OCI-LY7 (cell line): Measurements from ENCODE around the gene PLXDC1. TPM values are rescaled to one million over a fixed set of nuclear protein-coding genes. Genes with fewer than 3 reads are reported as not detected.

ENCODE experiments used
- BruUV-seq: library from RNA; stranded (reverse); fragments of 400-500 nt; replicated peaks from 2 replicates; lab custom pipeline; 2021; lab: Mats Ljungman, UMichigan
- CTCF ChIA-PET: fragments of 300-600 bp; sonication (Branson Sonifier 250); formaldehyde crosslinking; loops from one replicate; lab custom pipeline; 2022; ENCODE audit warnings: antibody characterized with exemption; ENCODE audit not compliant: unreplicated experiment; lab: Charles Lee
- POLR2A ChIA-PET: fragments of 300-600 bp; sonication (Branson Sonifier 250); formaldehyde crosslinking; loops from one replicate; lab custom pipeline; 2022; ENCODE audit warnings: antibody characterized with exemption; lab: Charles Lee
- DNase-seq: peaks from one replicate; pipeline ENCODE4 v3.0.0-alpha.2; 2015; ENCODE audit warnings: low spot score
- H2AFZ ChIP-seq: fragments of 200-600 bp; sonication (generic), shearing (Covaris generic); 2 replicates; pipeline ENCODE4 v1.6.1; 2014; ENCODE audit warnings: mild to moderate bottlenecking, antibody characterized with exemption, low read length, moderate library complexity
- H3K27ac ChIP-seq: fragments of 200-600 bp; sonication (generic); 2 replicates; pipeline ENCODE4 v1.5.1; 2014; ENCODE audit warnings: mixed run types, low read depth, mild to moderate bottlenecking, moderate library complexity, low read length, inconsistent platforms; ENCODE audit not compliant: poor library complexity, severe bottlenecking
- H3K36me3 ChIP-seq: fragments of 200-600 bp; sonication (generic); 2 replicates; pipeline ENCODE4 v1.6.1; 2014; ENCODE audit warnings: mild to moderate bottlenecking, antibody characterized with exemption, low read length, moderate library complexity, mixed read lengths; ENCODE audit not compliant: insufficient read depth
- H3K4me1 ChIP-seq: fragments of 200-600 bp; sonication (generic); 2 replicates; pipeline ENCODE4 v1.5.1; 2014; ENCODE audit warnings: mild to moderate bottlenecking, low read length; ENCODE audit not compliant: insufficient read depth, poor library complexity, severe bottlenecking
- H3K4me2 ChIP-seq: fragments of 200-600 bp; sonication (generic); 2 replicates; pipeline ENCODE4 v1.6.1; 2014; ENCODE audit warnings: mild to moderate bottlenecking, low read length
- H3K4me3 ChIP-seq: fragments of 200-600 bp; sonication (generic); 2 replicates; pipeline ENCODE4 v1.5.1; 2014; ENCODE audit warnings: mild to moderate bottlenecking, low read depth, low read length; ENCODE audit not compliant: poor library complexity, severe bottlenecking
- H3K79me2 ChIP-seq: fragments of 200-600 bp; sonication (generic); 2 replicates; pipeline ENCODE4 v1.6.1; 2016; ENCODE audit warnings: low read depth, mild to moderate bottlenecking, low read length, moderate library complexity, mixed read lengths; ENCODE audit not compliant: insufficient read depth
- H3K9me2 ChIP-seq: fragments of 200-600 bp; sonication (generic); 2 replicates; pipeline ENCODE4 v1.6.1; 2016; ENCODE audit warnings: mild to moderate bottlenecking, low read length, mixed read lengths; ENCODE audit not compliant: insufficient read depth
- H3K9me3 ChIP-seq: fragments of 200-600 bp; sonication (generic); 2 replicates; pipeline ENCODE4 v1.6.1; 2014; ENCODE audit warnings: mild to moderate bottlenecking, mixed run types, low read length, mixed read lengths
- H4K20me1 ChIP-seq: fragments of 200-600 bp; sonication (generic); 2 replicates; pipeline ENCODE4 v1.6.1; 2014; ENCODE audit warnings: mild to moderate bottlenecking, antibody characterized with exemption, low read length, moderate library complexity, mixed read lengths; ENCODE audit not compliant: insufficient read depth
- CTCF ChIP-seq: fragments of 200-600 bp; sonication (generic); conservative IDR thresholded peaks from 2 replicates; pipeline ENCODE4 v1.5.1; 2014; ENCODE audit warnings: mild to moderate bottlenecking, antibody characterized with exemption, low read length, moderate library complexity, mixed read lengths
- EZH2phosphoT487 ChIP-seq: fragments of 200-600 bp; sonication (generic); IDR thresholded peaks from 2 replicates; pipeline ENCODE4 v1.6.1; 2018; ENCODE audit warnings: low read depth, borderline replicate concordance, mild to moderate bottlenecking, mixed run types, antibody characterized with exemption, low read length, moderate library complexity, mixed read lengths
- intact Hi-C: fragments of 100-400 bp; cut with micrococcal nuclease; formaldehyde crosslinking; loops from one replicate; pipeline ENCODE4 v1.10.0; 2022; ENCODE audit not compliant: unreplicated experiment
- total RNA-seq, 2 experiments: library from RNA; depleted of rRNA in 1 of 2; stranded (reverse); fragments of >200 nt in 1 of 2; shearing (Covaris generic) in 1 of 2; gene quantifications; 2 replicates each; pipeline ENCODE4 v1.2.3, GENCODE V29; 2014 to 2022

The PLXDC1 gene
- total RNA-seq, 2 experiments from 2014 or later, result 0.13 to 0.67 TPM

GRCh38 chr17:39197380-39198185 is 46.1 kb upstream of the PLXDC1 start, which contains the start of gene CACNB1:
CACNB1 (minus strand) TSS chr17:39197669; CDS start chr17:39197495, 174 bp downstream.
- BruUV-seq, result no TSS peak

DNA sequence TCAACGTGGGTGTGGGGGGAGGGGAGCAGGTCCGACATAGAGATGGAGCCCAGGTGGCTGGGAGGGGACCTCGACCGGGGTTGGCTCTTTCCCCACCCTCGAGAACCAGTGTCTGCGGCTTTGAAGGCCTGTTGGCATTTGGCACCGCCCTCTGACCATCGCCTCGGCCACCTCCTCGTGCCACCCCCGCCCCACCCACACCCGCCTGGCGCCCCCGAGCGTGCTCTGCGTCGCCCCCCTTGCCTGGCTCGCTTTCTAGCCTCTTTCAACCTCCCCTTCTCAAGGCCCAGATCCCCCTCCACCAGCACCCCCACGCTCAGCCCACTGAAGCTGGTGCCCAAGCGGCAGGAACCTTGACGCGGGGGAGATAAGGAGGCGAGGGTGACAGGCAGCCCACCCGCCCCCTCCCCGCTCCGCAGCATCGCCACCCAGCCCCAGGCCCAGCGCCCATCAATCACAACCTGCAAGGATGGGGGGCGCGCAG is 45.4 kb upstream of the PLXDC1 start:
- BruUV-seq, result no TSS peak
- Histone ChIP-seq H3K4me1 (peaks cover 53% of the 10 kb centered on the region), H4K20me1 (peaks cover 8% of the 10 kb centered on the region), H2AFZ (no peak overlapping the region), H3K36me3 (peaks cover 47% of the 10 kb centered on the region), H3K4me3 (peak overlapping the region; percentile 91), H3K4me2 (peak overlapping the region; percentile 96), H3K9me2 (no peaks in the 10 kb centered on the region), H3K9me3 (no peaks in the 10 kb centered on the region), H3K79me2 (peaks cover 36% of the 10 kb centered on the region), H3K27ac (peak overlapping the region; percentile 88)
- peak; percentile 62 for DNase-seq
- TF ChIP-seq CTCF (no peak), EZH2phosphoT487 (no peak)
- ChIA-PET POLR2A (interaction anchor here (0.6 to 1.5 kb wide), 2 partner anchors 24 to 75 kb away, joined by 3 to 5 read pairs; no protein-coding TSS in a partner anchor), CTCF (no interaction called here)
- intact Hi-C loops, result loop anchor here (2.0 kb wide), 1 partner anchor 24 kb away; no protein-coding TSS in a partner anchor

More at GRCh38 chr17:39197380-39198185, 46.1 kb upstream of the PLXDC1 start, which contains the start of gene CACNB1:
- Histone ChIP-seq H3K9me2 (no peaks in the 10 kb centered on the region), H2AFZ (peak within 1 kb of the TSS; percentile 23; the same call in 1 of the 2 replicates), H3K27ac (peak within 1 kb of the TSS; percentile 88), H3K4me1 (peaks cover 60% of the 10 kb centered on the region), H3K4me2 (peak within 1 kb of the TSS; percentile 96), H4K20me1 (peaks cover 16% of the 10 kb centered on the region), H3K9me3 (no peaks in the 10 kb centered on the region), H3K79me2 (peaks cover 44% of the 10 kb centered on the region), H3K4me3 (peak within 1 kb of the TSS; percentile 91), H3K36me3 (peaks cover 47% of the 10 kb centered on the region)
- DNase-seq, result peak; percentile 82
- intact Hi-C loops, result loop anchor here (2.0 kb wide), 1 partner anchor 25 kb away; no protein-coding TSS in a partner anchor
- POLR2A ChIA-PET, result interaction anchor here (0.6 kb wide), 1 partner anchor 76 kb away, joined by 3 read pairs; no protein-coding TSS in a partner anchor
- CTCF ChIA-PET, result no interaction called here
- TF ChIP-seq EZH2phosphoT487 (no peak), CTCF (no peak)
